Neural progenitor cell (in vitro differentiated cells): Measurements from ENCODE around the gene CEBPA.

Experiments used
- CTCF ChIP-seq: fragments of 200-600 bp; sonication (generic); IDR thresholded peaks from 2 replicates; pipeline ENCODE4 v1.5.1; 2017; ENCODE audit warnings: antibody characterized with exemption, mild to moderate bottlenecking
- EZH2 ChIP-seq: fragments of 200-600 bp; sonication (generic); IDR thresholded peaks from 2 replicates; pipeline ENCODE4 v1.6.1; 2017; ENCODE audit warnings: antibody characterized with exemption, mild to moderate bottlenecking, moderate library complexity
- EZH2phosphoT487 ChIP-seq: fragments of 200-600 bp; sonication (generic); IDR thresholded peaks from 2 replicates; pipeline ENCODE4 v1.6.1; 2017; ENCODE audit warnings: antibody characterized with exemption

- no peak for TF ChIP-seq CTCF
- TF ChIP-seq EZH2phosphoT487, result no peak
- TF ChIP-seq EZH2, result no peak
These were observed 1.5 kb upstream of the CEBPA start for GRCh38 chr19:33303791-33304345.
